GM21786 (cell line): ENCODE measurements around the gene CBLN3.
"Not testable (repeated sequence)": the region's sequence is repeated elsewhere in the genome, so short reads cannot be mapped to it uniquely, and the experiment has no call there.

Source experiments
- ATAC-seq: cut with Tn5 transposase; IDR thresholded peaks from one replicate; pipeline ENCODE4 v1.9.1; 2021; ENCODE audit not compliant: unreplicated experiment

CBLN3 gene

GRCh38 chr14:24406416-24406815 lies 23.1 kb downstream of the CBLN3 start:
- ATAC-seq: no peak

GRCh38 chr14:24404814-24405213 lies 24.7 kb downstream of the CBLN3 start:
- no peak for ATAC-seq

GRCh38 chr14:24403294-24403998 lies 26.0 kb downstream of the CBLN3 start:
- ATAC-seq: no peak

GRCh38 chr14:24401810-24402702 lies 27.4 kb downstream of the CBLN3 start:
- no peak for ATAC-seq

DNA sequence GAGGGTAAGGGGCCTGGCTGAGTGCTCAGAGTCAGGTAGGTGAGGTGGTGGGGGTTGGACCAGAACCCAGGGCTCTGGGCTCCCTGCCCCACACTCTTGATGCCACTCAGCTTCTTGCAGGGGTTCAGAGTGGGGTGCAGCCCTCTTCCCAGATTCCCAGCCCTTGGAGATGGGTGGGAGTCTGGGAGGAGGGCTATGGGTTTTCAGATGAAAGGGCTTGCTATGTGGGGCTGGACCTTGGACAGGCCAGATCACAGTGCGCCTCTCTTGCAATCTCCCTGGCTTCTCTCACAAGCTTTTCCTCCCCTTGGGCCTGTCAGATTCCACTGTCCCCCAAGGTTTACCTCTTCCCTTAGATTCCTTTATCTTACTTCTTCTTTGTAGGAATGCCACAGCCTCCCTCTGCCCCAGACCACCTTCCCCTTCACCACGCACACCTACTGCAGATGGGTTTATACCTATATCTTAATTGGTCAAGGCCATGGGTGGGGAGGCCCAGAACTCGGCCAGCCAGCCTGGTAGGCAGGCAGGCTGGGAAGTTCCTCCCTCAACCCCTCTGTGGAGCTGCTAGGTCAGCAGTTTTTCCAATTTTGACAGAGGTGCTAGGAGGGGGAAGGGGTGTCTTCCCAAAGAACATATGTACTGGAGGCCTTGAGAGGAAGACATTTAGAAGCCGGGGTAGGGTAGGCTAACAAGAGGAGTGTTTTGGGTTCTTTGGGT lies 29.3 kb downstream of the CBLN3 start:
- no peak for ATAC-seq

GRCh38 chr14:24399447-24399822 lies 30.0 kb downstream of the CBLN3 start:
- no peak for ATAC-seq

DNA sequence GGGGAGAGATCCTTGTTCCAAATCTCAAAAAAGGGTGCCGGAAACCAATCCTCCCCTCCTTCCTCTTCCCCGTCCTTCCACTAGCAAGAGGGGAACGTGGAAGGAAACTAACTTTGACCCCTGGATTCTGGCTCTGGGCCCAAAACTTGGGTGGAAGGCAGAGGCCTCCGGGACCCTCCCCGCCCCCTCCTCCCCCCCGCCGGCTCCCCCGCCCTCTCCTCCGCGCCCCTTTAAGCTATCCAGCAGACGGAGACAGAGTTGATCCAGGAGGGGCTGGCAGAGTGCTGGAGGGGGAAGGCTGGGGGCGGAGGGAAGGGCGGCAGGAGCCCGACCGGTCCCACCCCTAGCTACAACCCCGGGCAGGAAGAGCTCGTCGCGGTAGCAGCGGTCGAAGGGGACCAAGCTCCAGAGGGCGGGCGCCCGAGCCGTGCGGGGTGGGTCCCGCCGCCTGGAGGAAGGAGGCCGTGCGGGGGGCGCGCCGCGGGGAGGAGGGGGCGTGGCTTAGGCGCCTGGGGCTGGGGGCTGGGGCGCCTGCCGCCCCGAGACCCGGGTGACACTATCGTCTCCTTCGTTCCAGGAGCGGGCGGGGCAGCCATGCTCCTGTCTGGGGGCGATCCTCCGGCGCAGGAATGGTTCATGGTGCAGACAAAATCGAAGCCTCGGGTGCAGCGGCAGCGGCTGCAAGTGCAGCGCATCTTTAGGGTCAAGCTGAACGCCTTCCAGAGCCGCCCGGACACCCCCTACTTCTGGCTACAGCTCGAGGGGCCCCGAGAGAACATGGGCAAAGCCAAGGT lies 30.6 kb downstream of the CBLN3 start, which contains the start of gene NYNRIN:
TSS of gene NYNRIN (plus strand) at position 351 of the 794 bp plus-strand sequence. CDS start at position 595, 244 bp downstream.
- ATAC-seq: no peak

GRCh38 chr14:24398293-24398652 lies 31.2 kb downstream of the CBLN3 start:
- no peak for ATAC-seq

DNA sequence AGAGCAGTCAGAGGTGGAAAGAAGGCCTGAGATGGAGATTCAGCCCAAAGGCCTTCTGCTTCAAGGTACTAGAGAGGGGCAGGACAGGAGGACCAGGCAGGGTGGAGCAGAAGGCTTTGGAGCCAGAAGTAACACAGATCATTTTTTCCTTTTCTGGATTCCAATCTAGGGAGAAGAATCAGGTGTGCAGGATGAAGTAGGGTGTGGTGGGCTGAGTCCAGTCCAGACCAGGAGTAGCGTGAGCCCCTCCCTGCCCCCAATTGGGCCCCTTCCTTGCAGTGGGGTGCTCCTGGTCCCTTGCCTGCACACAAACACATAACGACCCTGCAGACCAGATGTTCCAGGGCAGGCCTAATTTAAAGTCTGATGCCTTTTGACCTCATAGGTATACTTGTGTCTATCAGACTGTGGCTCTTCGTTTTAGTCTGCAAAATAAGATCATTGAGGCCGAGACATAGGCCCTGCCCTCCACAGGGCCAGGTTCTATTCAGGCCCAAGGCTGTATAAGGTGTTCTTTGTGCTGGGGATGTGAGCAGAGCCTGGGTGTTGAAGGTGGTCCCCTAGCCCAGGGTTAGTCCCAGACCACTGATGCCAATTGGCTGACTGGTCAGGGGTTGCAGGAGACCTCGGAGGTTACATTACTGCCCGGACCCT lies 31.7 kb downstream of the CBLN3 start:
- no peak for ATAC-seq

DNA sequence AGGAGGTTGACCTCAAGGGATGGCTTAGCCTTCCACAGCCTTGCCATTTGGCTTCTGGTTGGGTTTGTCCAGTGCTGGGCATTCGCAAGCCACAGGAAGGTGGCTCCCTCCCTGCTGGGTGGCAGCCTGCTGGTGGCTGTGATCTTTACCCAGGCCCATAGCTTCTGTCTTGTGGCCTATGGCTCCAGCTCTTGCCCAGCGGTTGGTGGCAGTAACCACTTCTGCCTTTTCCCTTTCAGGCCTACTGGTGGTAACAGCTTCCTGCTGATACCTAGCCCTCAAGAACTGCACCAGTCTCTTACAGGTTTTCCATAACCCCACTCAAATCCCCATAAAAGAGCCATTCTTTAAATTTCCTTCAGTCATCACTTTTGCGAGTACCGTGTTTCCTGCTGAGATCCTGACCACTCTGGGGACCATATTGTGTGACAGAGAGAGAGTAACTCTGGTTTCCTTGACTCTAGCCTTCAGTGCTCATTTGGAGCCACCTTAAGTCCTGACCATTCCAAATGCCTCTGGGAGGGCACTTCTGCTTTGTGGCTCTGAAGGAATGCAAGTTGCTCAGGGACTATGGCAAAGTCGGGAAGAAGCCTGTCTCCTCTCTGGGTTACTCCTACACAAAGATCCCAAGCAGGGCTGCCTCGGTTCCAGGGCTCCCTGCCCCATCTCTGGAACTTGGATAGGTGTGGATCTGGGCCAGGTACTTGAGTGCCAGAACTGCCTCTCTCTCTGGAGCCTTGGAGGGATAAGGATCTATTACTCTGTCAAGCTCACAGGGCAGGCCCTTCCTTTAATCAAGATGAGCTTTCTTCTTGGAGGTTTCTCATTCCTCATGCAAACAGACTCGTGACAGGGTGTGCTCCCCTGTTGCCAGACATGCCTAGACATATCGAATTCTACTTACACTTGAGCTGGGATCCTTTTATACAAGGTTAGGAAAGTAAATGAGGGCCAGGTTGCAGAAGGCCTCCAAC lies 33.6 kb downstream of the CBLN3 start:
- ATAC-seq: no peak

- no peak for ATAC-seq
These were observed 35.2 kb downstream of the CBLN3 start for GRCh38 chr14:24394275-24394674.

GRCh38 chr14:24392325-24393091 lies 37.0 kb downstream of the CBLN3 start:
- ATAC-seq: no peak

GRCh38 chr14:24390701-24391468 lies 38.6 kb downstream of the CBLN3 start:
- ATAC-seq: no peak

DNA sequence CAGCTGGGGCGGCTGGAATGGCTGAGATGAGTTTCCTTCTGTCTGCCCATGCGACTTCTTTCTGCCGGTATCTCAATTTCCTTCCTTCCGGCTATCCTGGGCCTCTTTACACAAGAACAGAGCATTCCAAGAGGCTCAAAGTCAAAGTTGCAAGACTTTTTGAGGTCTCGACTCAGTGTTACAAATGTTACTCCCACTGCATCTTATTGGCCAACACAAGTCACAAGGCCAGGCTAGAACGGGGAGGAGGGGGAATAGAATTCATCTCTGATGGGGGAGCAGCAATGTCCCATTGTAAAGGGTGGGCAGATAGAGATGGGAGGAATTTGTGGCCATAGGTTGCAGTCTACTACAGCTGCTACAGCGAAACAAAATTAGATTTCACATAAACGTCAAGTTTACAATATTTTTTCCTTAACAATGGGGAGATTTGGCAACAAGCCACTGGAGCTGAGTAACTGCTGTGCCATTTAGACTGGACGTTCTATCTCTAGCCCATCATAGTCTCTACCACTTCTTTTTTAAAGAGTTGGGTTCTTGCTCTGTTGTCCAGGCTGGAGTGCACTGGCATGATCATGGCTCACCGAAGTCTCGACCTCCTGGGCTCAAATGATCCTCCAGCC lies 40.1 kb downstream of the CBLN3 start:
- no peak for ATAC-seq

GRCh38 chr14:24388474-24389179 lies 40.8 kb downstream of the CBLN3 start:
- ATAC-seq: no peak

DNA sequence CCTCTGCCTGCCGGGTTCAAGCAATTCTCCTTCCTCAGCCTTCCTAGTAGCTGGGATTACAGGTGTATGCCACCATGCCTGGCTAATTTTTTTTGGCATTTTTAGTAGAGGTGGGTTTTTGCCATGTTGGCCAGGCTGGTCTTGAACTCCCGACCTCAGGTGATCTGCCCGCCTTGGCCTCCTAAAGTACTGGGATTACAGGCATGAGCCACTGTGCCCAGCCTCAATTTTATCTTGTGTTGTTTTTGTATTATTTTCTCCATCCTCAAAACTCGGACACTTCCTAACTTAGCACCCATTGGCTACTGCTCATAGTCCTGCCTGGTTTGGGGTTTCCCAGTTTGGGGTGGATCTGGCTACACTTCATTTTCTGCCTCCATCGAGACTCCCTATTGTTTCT lies 41.9 kb downstream of the CBLN3 start:
- not testable (repeated sequence) for ATAC-seq

DNA sequence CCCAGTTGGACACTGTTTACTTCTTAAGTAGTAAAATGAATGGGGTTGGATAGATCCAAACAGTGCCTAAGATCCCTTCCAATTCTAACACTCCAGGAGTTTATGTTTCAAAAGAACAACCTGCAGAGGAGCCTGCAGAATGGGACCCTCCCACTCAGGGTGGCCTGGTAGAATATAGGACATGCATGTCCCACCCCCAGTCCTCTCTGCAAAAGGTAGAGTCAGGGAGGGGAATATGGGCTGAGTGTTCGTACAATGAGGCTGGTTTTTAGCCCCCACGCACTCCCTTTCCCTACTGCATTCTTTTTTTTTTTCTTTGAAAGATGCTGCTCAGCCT lies 42.5 kb downstream of the CBLN3 start:
- ATAC-seq: no peak
